GM19372 (cell line): ENCODE measurements around the gene INSM1.
"Not testable (repeated sequence)": the region's sequence is repeated elsewhere in the genome, so short reads cannot be mapped to it uniquely, and the experiment has no call there.

Experiments
- ATAC-seq: cut with Tn5 transposase; IDR thresholded peaks from one replicate; pipeline ENCODE4 v1.9.1; 2021; ENCODE audit warnings: mild to moderate bottlenecking, low read depth, moderate library complexity; ENCODE audit not compliant: unreplicated experiment

The INSM1 gene, protein sequence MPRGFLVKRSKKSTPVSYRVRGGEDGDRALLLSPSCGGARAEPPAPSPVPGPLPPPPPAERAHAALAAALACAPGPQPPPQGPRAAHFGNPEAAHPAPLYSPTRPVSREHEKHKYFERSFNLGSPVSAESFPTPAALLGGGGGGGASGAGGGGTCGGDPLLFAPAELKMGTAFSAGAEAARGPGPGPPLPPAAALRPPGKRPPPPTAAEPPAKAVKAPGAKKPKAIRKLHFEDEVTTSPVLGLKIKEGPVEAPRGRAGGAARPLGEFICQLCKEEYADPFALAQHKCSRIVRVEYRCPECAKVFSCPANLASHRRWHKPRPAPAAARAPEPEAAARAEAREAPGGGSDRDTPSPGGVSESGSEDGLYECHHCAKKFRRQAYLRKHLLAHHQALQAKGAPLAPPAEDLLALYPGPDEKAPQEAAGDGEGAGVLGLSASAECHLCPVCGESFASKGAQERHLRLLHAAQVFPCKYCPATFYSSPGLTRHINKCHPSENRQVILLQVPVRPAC

DNA sequence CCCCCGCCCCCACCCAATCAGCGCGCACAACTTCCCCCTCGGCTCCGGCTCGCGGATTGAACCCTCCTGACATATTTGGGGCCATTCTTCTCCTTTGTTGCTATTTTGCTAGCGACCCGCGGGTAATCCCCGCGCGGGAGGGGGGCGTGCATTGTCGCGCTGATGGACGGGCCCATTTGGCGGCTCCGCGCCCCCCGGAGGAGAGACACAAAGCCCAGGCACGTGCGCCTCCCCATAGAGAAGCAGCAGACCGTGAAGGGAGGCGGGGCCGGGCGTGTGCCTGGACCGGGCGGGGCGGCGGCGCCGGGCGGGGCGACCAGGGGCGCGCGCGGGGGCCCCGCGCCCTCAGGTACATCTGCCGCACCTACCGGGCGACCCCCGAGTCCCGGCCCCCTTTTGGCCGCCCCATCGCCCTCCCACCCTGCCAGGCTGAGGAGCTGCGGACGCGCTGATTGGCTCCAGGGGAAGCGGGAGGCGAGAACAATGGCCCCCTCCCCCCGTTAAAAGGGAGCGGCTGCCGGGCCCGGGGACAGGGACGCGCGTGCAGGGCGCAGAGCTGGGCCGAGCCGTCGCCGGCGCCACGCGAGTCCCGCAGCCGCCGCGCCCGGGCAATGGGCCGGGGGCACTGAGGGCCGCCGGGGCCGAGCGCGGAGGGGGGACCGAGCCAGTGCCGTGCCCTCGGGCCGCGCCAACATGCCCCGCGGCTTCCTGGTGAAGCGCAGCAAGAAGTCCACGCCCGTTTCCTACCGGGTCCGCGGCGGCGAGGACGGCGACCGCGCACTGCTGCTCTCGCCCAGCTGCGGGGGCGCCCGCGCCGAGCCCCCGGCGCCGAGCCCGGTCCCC is at the start of gene INSM1:
Gene INSM1, plus strand, starts transcription at position 530 of the 843 bp plus-strand sequence. Its CDS starts 164 bp downstream, at position 694.
- ATAC-seq: no peak

DNA sequence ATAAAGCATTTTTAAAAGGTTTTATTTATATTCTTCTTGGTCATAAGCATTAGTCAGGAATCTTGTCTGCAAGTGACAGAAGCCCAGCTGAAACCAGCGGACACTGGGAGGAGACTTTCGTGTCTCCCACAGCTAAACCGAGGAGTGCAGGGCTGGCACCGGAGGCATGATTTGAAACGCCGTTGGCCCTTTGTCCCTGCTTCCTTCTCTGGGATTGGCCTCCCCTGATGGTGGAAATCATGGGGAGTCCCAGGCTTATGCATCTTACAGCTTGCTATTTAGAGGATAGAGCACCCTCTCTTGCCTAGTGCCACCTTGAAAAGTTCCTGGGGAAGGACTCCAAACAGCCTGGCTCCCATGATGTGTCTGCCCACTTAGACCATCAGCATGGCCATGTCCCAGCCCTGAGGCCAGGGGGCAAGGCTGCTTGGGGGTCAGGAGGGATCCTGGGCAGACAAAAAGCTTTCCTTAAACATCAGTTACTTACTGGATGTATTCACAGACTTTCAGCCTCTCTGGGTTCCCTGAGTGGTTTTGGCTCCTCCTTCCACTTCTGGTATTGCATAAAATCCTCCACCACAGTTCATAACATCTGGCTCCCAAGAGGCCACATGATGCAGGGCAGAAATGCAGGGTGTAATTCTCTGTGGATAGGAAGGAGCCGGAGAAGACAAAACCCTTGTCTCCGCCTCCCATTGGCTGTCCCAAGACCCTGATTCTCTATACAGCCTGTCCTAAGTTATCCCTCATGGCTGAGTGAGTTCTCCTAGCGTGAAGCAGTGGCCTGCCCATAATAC is 49.3 kb upstream of the INSM1 start:
- ATAC-seq: no peak

DNA sequence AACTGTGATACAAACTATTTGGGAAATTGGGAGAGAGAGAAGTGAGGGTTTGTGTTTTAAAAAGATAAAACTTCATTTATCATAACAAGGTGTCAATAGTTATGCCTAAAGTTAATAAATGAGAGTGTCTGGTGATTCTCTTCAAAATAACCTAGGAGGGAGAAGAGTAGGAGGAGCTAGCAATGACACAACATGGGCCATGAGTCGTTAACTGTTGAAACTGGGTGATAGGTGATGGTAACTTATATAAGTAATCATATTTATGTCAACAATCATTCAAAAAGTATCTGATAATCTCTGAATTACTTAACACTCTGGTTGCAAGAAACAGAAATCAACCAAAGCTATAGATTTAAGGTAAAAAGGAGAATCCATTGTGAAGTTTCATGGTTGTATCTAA is 46.8 kb upstream of the INSM1 start:
- ATAC-seq: no peak

DNA sequence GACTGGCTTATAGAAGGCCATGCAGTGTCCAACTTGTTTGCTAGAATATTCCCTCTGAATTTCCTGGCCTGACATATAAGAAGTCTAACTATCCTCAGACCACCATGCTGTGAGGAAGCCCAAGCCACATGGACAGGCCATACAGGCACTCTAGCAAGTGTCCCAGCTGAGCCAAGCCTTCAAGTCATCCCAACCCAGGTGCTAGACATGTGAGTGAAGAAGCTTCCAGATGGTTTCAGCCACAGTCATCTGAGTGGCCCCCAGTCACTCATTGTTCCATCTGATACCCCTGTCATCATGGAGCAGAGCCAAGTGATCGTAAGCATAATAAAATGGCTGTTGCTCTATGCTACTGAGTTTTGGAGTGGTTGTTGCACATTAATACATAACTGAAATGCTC is 46.0 kb upstream of the INSM1 start:
- no peak for ATAC-seq

DNA sequence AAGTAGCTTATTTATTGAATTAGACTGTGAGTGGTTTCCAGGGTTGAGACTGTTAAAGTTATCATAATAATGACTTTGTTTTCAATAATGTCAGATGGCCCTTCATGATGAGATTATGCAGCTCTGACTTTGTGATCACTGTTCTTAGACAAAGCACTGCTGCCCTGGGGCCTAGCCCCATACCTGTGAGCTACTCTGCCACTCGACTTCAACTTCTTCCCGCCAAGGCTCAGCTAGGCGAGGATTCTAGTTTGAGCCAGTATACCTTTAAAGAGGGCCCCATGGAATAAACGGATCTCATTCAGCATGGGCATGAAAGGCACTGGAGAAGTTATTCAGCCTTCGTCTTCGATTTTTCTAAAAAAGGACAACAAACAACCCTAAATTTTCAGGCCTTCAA is 45.0 kb upstream of the INSM1 start:
- ATAC-seq: no peak

DNA sequence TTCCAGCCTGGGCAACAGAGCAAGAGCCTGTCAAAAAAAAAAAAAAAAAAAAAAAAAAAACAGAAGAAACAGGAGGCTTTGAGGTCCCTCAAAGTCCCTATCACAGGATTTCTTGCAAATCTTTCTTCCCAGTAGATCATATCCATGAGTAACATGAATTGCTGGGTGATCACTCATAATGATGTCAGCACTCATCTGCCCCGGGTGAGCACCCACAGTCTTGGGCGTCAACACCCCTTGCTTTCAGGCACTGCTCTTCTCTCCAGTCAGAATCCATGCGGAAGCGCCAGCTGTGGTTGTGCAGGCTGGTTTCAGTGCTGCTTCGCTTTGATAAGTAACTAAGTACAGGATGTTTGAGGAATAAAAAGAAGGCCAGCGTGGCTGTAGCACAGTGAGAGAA is 40.2 kb upstream of the INSM1 start:
- ATAC-seq: no peak

DNA sequence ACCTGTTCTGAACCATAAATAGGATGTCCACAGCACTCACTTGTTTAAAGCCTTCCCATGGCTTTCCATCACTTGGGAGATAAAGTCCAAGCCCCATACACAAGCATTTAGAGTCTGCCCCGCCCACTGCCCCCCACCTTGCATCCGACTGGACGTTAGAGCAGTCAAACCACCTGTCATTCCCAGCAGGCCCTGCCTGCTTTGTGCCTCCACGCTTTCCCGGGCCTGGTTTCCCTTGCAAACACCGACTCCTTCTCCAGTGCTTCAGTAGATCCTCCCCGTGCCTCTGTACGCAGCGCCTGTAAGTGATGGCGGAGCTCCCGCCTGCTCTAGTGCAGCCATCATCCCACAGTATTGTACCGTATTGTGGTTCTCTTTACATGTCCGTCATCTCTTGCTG is 38.3 kb upstream of the INSM1 start:
- ATAC-seq: no peak

DNA sequence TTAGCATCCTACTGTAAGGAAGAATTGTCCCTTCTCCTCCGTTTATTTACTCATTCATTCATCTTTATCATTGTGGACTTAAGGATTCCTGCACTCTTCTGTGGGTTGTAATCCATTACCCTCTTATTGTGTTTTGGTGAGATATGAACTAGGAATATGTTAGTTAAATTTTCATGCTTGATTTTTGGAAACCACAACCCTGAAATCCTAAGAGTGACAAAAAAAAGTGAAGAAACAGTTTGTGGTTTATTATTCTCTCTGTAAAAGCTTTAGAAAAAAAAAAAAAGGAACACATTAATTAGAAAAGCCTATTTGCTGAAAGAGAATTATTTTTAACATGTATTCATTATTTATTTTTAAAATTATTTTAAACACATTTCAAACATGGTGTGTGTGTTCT is 36.7 kb upstream of the INSM1 start:
- no peak for ATAC-seq

DNA sequence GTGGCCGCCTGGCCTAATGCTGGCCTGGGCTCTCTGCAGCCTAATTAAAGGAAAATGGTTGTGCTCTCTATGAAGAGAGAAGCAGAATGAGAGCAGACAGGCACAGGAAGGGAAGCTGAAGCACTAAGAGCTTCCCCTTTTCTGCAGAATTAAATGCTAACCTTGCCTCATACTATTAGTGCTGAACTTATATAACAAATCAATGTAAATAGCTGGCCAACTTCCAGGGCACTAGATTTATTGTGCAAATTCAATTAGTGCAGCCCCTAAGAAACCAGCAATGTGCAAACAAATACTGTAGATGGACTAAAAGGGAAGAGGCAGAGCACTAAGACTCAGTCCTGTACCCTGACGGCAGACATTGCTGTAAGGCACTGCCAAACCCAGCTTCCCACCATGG is 36.1 kb upstream of the INSM1 start:
- no peak for ATAC-seq

DNA sequence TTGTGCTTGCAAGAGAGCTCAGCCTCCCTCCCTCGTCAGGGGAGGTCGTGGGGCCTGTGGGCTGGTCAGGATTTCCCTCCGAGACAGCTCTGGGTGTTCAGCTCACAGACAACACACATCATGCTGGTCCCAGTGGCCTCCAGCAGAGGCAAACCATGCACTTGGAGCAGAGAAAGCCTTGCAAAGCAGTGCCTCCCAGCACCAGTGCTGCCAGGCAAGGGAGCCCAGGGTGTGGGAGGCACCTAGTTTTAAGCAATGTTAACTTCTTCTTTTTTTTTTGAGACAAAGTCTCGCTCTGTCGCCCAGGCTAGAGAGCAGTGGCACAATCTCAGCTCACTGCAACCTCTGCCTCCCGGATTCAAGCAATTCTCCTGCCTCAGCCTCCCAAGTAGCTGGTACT is 34.0 kb upstream of the INSM1 start:
- no peak for ATAC-seq

DNA sequence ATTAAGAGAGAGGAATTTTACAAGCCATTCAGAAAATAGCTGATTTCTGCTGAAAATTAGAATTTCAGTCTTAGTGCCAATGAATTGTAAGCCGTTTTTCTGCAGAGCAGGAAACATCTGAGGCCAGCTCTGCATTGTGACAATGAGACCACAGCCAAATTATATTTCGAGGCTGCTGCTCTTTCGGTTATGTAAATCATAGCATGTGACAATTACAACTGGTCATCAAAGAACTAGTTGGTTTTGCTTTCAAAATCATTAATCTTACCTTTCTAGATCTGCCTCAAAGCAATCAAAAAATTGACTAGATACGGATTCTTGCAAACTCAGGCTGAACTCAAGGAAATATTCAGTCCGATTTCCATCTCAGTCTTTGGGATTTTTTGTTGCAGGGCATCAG is 33.4 kb upstream of the INSM1 start:
- ATAC-seq: peak; percentile 93

DNA sequence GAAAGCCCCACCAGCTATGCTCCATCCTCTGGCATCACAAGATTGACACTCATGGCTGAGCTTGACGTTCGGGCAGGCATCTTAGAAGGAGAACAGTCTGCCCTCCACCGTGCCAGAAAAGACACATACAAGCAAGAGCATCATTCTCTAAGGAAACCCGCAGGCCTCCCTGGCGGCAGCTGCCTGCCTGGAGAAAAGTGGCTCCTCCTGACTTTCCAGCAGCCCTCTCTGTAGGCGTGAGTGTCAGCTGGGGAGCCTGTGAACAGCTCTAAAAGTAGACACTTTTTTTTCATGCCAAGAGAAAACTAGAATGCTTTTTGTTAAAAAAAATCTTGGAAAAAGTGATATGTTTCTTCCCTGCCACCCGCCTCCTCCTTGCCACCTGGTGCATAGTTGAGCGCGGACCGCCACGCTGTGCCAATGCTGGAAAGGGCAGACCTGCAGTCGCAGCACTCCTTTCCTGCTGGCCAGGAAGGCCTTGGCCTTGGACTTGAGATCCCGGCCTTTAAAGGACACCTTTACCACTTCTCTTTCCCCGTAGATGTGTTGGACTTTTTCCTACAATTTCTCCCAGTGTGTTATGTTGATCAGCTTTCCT is 29.7 kb upstream of the INSM1 start:
- ATAC-seq: no peak

DNA sequence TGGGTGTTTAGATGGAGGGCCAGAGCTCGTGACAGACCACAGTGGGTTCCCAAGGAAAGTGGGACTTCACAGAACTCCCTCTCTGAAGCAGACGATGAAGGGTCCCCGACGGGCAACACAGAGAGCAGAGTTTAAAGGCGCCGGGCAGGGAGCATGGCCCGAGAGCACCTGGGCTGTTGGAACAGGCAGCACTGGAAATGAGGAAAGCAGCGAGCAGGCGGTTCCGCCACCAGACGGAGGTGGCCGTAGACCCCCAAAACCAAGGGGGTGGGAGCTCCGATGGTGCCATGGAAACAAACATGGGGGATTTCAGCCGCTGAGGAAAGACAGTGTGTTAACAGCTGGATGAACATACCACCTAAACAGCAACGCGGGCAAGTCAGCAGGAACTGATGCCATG is 27.5 kb upstream of the INSM1 start:
- no peak for ATAC-seq

DNA sequence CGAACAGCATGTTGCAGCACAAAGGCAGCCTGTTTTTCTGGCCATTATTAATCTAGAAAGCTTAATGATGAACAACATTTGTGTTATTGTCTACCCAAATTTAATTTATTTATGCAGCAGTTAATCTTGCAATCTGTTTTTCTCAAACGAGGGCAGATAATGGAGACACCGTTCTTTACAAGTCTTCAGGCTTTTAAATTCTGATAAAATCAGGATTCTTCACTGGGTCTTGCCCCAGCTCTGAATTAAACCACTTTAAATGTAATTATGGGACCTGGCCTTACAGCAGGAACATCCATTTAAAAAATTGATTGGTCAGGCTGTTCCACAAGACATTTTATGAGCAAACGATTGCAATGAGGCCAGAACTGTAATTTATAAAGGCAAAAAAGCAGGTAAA is 26.5 kb upstream of the INSM1 start:
- no peak for ATAC-seq

DNA sequence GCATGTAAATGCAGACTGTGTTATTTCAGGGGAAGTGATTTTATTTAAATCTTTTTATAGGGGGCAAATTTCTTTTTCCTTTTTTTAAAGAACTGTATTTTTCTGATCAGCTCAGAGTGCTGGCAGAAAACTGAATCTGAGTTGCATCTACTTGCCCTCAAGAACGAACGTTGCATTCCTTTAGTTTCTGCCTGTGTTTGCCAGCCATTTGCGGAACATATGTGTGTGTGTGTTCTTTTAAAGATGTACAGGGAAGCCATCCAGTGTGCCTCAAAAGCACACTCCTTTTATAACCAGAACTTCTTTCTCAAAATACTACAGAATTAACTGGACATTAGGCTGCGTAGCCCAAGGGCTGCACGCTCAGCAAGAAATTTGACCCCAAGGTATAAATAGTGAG is 25.8 kb upstream of the INSM1 start:
- no peak for ATAC-seq

DNA sequence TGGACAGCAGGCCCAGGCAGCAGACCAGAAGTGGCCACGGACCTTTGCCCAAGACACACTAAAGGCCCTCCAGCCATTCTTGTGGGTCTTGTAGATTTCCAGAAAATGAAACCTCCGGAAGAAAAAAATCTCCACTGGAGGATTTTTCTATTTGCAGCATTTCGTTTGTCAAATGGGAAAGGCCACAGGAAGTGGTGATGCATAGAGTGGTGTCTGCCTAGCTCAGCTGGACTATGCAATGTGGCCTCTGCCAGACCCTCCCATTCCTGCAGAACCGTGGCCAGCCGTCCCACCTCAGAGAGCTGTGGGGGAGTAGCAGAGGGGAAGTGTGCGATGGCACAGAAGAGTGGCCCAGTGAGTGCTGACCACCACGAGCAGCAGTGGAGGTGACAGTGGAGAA is 24.0 kb upstream of the INSM1 start:
- ATAC-seq: no peak

DNA sequence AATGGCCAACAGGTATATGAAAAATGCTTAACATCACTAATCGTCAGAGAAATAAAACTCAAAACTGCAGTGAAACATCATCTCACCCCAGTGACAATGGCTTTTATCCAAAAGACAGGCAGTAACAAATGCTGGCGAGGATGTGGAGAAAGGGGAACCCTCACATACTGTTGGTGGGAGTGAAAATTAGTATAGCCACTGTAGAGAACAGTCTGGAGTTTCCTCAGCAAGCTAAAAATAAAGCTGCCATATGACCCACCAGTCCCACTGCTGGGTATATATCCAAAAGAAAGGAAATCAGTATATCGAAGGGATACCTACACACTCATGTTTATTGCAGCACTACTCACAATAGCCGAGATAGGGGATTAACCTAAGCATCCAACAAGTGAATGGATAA is 23.4 kb upstream of the INSM1 start:
- no peak for ATAC-seq

DNA sequence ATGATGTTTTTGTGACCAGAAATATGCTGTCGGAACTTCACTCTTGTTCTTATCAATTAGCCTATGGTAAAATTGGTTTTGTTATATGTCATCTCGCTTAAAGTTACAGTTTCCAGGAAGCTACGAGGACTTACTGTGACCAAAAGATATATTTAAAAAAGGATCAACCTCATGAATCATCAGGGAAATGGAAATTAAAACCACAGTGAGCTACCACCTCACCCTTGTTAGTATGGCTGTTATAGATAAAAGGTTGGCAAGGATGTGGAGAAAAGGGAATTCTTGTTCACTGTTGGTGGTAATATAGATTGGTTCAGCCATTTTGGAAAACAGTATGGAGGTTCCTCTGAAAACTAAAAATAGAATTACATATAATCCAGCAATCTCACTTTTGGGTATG is 14.3 kb upstream of the INSM1 start:
- ATAC-seq: no peak

DNA sequence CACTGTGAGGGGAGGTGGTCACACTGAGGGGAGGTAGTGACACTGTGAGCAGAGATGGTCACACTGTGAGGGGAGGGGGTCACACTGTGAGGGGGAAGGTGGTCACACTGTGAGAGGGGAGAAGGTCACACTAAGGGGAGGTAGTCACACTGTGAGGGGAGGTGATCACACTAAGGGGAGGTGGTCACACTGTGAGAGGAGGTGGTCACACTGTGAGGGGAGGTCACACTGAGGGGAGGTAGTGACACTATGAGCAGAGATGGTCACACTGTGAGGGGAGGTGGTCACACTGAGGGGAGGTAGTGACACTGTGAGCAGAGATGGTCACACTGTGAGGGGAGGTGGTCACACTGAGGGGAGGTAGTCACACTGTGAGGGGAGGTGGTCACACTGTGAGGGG is 12.4 kb upstream of the INSM1 start:
- not testable (repeated sequence) for ATAC-seq

DNA sequence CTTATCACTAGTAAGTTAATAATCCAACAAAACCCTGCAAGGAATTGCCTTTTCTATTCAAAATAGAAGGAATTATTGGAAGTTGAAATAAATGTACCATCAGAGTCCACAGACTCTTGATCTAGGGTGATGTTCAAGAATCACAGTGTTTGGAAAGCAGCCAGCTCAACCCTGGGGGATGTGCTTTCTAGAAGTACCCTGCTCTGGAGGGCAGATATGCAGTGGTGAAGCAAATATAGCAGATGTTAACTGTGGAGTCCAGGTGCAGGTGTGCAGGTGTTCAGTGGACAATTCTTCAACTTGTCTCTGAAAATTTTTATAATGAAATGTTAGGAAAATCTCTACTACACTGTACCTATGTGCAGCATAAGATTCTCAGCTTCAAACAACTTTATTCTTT is 9.1 kb upstream of the INSM1 start:
- no peak for ATAC-seq
